Esophagus squamous epithelium (tissue), 4 donors: ENCODE results near the gene PPP1R7.

Experiments used
- CTCF ChIP-seq, 6 experiments: fragments of 450-650 bp in 4 of 6; fragments of 200-600 bp in 2 of 6; sonication (generic) in 2 of 6; IDR thresholded peaks; one replicate each; pipeline ENCODE4 v1.5.1; 2016 to 2019; ENCODE audit warnings: antibody characterized with exemption in 6 of 6, mild to moderate bottlenecking in 4 of 6, moderate library complexity in 4 of 6
- POLR2A ChIP-seq, 4 donors: fragments of 450-650 bp; IDR thresholded peaks; one replicate each; pipeline ENCODE4 v1.6.1; 2017; ENCODE audit warnings: antibody characterized with exemption in 4 of 4, mild to moderate bottlenecking in 4 of 4, moderate library complexity in 3 of 4

- TF ChIP-seq CTCF (IDR thresholded peaks at IDR 0.05) (no peak), POLR2A (IDR thresholded peaks at IDR 0.05) (no peak)
Observed at GRCh38 chr2:241136191-241136590, 14.1 kb upstream of the PPP1R7 start.
